Brain microvascular endothelial cell (primary cell): ENCODE results near the gene DYNLT1.
"Not testable (repeated sequence)": the region's sequence is repeated elsewhere in the genome, so short reads cannot be mapped to it uniquely, and the experiment has no call there.

Source experiments
- DNase-seq: peaks from one replicate; pipeline ENCODE4 v3.0.0-alpha.2; 2020
- H3K27ac ChIP-seq: fragments of 250-450 bp; sonication (Bioruptor Pico); 2 replicates; pipeline ENCODE4 v1.5.1; 2020; ENCODE audit warnings: mild to moderate bottlenecking, moderate library complexity
- H3K27me3 ChIP-seq: fragments of 250-450 bp; sonication (Bioruptor Pico); replicated peaks from 2 replicates; pipeline ENCODE4 v1.5.1; 2020; ENCODE audit warnings: mild to moderate bottlenecking
- H3K36me3 ChIP-seq: fragments of 250-450 bp; sonication (Bioruptor Pico); replicated peaks from 2 replicates; pipeline ENCODE4 v1.5.1; 2020; ENCODE audit warnings: mild to moderate bottlenecking
- H3K4me3 ChIP-seq: 2 replicates; pipeline ENCODE4 v1.5.1; 2011; ENCODE audit warnings: low read depth, mild to moderate bottlenecking, control low read depth, low read length, moderate library complexity
- in situ Hi-C: cut with HindIII; loops from 2 replicates; pipeline ENCODE4 v1.10.0; 2017; ENCODE audit warnings: low sequenced_read_pairs, low pct_ligation_motif_present
- TF ChIP-seq, protein P1 (sequence below): IDR thresholded peaks from 2 replicates; pipeline ENCODE4 v1.5.1; 2011; ENCODE audit warnings: low read depth, mild to moderate bottlenecking, moderate library complexity, low read length, control low read depth, inconsistent platforms; ENCODE audit errors: missing control alignments

DYNLT1 gene

DNA sequence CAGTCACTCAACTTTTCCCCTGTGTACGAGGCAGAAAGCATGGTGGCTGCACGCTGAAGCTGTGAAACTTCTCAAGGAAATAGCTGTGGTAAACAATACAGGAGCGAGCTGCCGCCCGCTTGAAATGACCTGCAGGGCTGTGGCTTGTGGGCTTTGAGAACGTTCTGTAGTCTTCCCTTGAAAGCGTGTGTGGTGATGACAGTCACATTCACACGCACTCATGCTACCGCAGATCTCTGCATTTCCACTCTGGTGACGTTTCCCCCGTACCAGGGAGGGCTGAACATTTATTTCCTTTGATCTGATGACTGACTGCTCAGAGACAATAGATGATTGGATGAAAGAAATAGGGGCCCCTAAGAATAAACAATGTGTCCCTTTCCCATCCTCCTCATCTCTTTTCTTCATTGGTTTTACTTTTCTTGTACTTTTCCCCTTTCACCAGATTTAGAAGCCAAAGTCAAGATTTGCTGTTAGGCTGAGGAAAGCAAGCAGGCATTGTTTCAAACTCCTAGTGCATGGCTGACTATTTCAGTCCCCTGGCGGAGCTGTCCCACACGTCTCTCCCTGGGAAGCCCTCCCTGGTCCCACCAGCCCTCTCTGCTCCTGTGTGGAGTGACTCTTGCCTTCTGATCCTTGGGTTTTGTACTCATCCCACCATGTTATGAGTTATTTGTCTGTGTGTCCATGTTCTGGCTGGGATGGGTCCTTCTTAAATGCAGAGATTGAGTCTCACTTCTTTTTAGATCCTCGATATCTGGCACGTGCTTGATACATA, 9.2 kb upstream of the DYNLT1 start:
- no peaks in the 10 kb centered on the region for H3K27me3 ChIP-seq
- in situ Hi-C loops, result no loop called here
- H3K36me3 ChIP-seq, result no peaks in the 10 kb centered on the region
- H3K4me3 ChIP-seq, result no peak overlapping the region
- peak overlapping the region; percentile 55 for H3K27ac ChIP-seq
- TF ChIP-seq, protein P1, sequence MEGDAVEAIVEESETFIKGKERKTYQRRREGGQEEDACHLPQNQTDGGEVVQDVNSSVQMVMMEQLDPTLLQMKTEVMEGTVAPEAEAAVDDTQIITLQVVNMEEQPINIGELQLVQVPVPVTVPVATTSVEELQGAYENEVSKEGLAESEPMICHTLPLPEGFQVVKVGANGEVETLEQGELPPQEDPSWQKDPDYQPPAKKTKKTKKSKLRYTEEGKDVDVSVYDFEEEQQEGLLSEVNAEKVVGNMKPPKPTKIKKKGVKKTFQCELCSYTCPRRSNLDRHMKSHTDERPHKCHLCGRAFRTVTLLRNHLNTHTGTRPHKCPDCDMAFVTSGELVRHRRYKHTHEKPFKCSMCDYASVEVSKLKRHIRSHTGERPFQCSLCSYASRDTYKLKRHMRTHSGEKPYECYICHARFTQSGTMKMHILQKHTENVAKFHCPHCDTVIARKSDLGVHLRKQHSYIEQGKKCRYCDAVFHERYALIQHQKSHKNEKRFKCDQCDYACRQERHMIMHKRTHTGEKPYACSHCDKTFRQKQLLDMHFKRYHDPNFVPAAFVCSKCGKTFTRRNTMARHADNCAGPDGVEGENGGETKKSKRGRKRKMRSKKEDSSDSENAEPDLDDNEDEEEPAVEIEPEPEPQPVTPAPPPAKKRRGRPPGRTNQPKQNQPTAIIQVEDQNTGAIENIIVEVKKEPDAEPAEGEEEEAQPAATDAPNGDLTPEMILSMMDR, result no peak
- no peak for DNase-seq

DNA sequence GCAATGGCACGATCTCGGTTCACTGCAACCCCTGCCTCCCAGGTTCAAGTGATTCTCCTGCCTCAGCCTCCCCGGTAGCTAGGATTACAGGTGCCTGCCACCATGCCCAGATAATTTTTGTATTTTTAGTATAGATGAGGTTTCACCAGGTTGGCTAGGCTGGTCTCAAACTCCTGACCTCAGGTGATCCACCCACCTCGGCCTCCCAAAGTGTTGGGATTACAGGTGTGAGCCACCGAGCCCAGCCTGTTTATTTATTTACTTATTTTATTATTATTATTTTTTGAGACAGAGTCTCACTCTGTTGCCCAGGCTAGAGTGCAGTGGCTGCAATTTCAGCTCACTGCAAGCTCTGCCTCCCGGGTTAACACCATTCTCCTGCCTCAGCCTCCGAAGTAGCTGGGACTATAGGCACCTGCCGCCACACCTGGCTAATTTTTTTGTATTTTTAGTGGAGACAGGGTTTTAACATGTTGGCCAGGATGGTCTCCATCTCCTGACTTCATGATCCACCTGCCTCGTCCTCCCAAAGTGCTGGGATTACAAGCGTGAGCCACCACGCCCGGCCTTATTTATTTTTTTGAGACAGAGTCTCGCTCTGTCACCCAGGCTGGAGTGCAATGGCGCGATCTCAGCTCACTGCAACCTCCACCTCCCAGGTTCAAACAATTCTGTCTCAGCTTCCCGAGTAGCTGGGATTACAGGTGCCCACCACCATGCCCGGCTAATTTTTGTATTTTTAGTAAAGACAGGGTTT, 7.6 kb upstream of the DYNLT1 start:
- H3K27me3 ChIP-seq, H3K27ac ChIP-seq, H3K36me3 ChIP-seq, H3K4me3 ChIP-seq, in situ Hi-C loops, DNase-seq: not testable (repeated sequence)

DNA sequence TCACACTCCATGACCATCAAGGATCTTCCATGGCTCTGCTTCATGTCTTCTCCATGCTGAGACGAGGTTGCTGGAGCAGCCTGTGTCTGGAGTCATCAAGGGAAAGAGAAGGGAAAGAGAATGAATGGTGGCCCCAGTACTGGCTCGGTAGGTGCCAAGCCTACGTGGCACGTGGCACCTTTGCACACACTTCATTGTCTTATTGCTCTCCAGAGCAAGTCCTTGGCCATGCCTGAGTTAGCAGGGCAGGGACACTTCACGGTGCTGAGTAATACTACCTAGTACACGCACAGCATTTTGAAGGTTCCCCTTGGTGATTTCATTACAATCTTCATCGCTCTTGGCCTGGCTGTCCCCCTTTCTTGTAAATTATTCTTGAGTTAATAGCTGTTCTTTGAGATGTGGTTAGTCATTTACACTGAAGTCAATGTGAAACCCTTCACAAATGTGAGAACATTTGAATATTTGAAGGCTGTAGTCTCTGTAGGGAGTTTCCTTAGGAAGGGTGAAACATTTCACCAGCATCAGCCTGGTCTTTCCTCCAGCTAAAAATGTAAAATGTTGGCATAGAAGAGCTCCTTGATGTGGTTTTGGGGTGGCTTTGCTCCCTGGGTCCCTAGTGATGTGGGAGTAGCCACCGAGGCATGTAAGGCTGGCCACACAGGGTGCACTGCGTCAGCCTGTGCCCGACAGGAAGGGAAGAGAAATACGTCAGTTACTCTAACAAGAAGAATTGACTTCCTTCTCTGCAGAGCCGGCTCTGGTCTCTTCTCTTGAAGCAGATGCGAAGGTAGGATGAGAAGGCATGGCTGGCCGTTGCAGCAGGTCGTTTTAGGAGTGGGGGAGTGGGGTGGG, 5.0 kb upstream of the DYNLT1 start, which contains the start of gene SYTL3:
Gene SYTL3 (plus strand): TSS at position 766 of the 855 bp plus-strand sequence. CDS start 13,215 bp downstream, outside the sequence.
- DNase-seq, result peak; percentile 72
- TF ChIP-seq, protein P1, result no peak
- no peaks in the 10 kb centered on the region for H3K36me3 ChIP-seq
- no peak within 1 kb of the TSS for H3K4me3 ChIP-seq
- H3K27me3 ChIP-seq, result no peaks in the 10 kb centered on the region
- peak within 1 kb of the TSS; percentile 80 for H3K27ac ChIP-seq
- in situ Hi-C loops, result no loop called here

DNA sequence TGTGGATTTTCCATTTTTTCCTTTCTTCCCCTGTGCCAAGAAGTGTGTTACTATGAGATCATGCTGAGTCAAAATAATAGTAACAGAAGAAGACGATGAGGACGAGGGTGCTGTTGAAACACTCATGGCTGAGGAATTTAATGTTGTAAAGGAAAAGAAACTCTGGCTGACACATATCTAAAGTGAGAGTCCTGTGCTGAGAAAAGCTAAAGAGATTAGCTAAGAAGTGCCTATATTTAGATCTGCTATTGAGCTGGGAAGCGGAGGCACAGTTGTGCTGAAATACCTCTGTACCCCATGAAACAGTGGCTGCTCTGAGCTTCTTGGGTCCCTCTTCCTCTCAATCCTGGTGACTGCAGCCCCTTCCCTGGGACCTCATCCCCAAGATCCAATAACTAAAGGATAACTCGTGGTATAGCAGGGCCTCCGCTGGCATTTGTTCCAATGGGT, 4.2 kb upstream of the DYNLT1 start:
- Histone ChIP-seq H3K4me3 (no peak overlapping the region), H3K27me3 (no peaks in the 10 kb centered on the region)

DNA sequence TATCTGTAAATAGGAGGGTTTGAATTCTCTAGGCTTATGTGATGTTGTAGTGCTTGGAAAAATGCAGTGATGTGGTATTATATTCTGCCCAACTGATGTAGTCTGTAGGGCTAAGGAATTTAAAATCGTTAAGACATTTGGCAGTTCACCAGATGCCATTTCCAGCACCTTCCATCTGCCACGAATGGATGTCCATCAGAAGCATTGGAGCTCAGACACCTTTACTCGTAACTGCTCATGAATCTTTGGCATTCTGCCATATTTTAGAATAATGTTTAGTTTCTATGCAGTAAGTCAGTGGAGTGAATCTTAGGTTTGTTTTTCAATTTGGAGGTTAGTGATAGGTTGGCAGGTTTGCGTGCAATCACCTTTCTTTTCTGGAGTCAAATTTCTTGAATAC, 3.0 kb upstream of the DYNLT1 start:
- in situ Hi-C loops, result no loop called here
- no peak overlapping the region for H3K27ac ChIP-seq

More for the DNA sequence above, 4.2 kb upstream of the DYNLT1 start:
- TF ChIP-seq, protein P1, result no peak
- Histone ChIP-seq H3K36me3 (no peaks in the 10 kb centered on the region), H3K27ac (peak overlapping the region; percentile 80)
- peak; percentile 76 for DNase-seq
- in situ Hi-C loops, result no loop called here

More for the DNA sequence above, 3.0 kb upstream of the DYNLT1 start:
- TF ChIP-seq, protein P1, result no peak
- Histone ChIP-seq H3K36me3 (no peaks in the 10 kb centered on the region), H3K4me3 (no peak overlapping the region), H3K27me3 (no peaks in the 10 kb centered on the region)
- DNase-seq, result no peak
